Neural cell (in vitro differentiated cells): ENCODE measurements around the gene TRMT11. TPM values are rescaled to one million over a fixed set of nuclear protein-coding genes. Genes with fewer than 3 reads are reported as not detected.

Experiments used
- H2AFZ ChIP-seq: fragments of 200-600, 300-800 bp; sonication (generic), shearing (Covaris generic); 2 replicates; pipeline ENCODE4 v1.6.0; 2014; ENCODE audit warnings: low read depth, mild to moderate bottlenecking, antibody characterized with exemption, low read length, moderate library complexity
- H3F3A ChIP-seq: fragments of 200-600 bp; shearing (Covaris generic); 2 replicates; pipeline ENCODE4 v1.6.1; 2016; ENCODE audit warnings: mild to moderate bottlenecking, moderate library complexity, mixed read lengths, antibody characterized with exemption, low read length; ENCODE audit not compliant: insufficient read depth, poor library complexity, severe bottlenecking
- H3K27ac ChIP-seq: fragments of 200-600, 300-800 bp; sonication (generic), shearing (Covaris generic); 2 replicates; pipeline ENCODE4 v1.5.1; 2014; ENCODE audit warnings: mild to moderate bottlenecking, low read length, moderate library complexity
- H3K27me3 ChIP-seq: fragments of 300-800, 200-600 bp; sonication (generic), shearing (Covaris generic); 2 replicates; pipeline ENCODE4 v1.6.0; 2014; ENCODE audit warnings: mild to moderate bottlenecking, low read depth, low read length, moderate library complexity; ENCODE audit not compliant: insufficient read depth
- H3K36me3 ChIP-seq: fragments of 300-800, 200-600 bp; sonication (generic), shearing (Covaris generic); 2 replicates; pipeline ENCODE4 v1.5.1; 2014; ENCODE audit warnings: mild to moderate bottlenecking, antibody characterized with exemption, low read length, moderate library complexity; ENCODE audit not compliant: insufficient read depth
- H3K4me2 ChIP-seq: fragments of 300-800, 200-600 bp; sonication (generic), shearing (Covaris generic); 2 replicates; pipeline ENCODE4 v1.6.0; 2014; ENCODE audit warnings: mild to moderate bottlenecking, low read length
- H3K4me3 ChIP-seq: fragments of 300-800, 200-600 bp; sonication (generic), shearing (Covaris generic); 2 replicates; pipeline ENCODE4 v1.5.1; 2014; ENCODE audit warnings: mild to moderate bottlenecking, low read length, moderate library complexity
- H3K79me2 ChIP-seq: fragments of 200-600 bp; shearing (Covaris generic); replicated peaks from 2 replicates; pipeline ENCODE4 v1.6.0; 2014; ENCODE audit warnings: mild to moderate bottlenecking, low read length, moderate library complexity; ENCODE audit not compliant: insufficient read depth
- H3K9ac ChIP-seq: fragments of 300-800, 200-600 bp; sonication (generic), shearing (Covaris generic); 2 replicates; pipeline ENCODE4 v1.6.1; 2016; ENCODE audit warnings: mild to moderate bottlenecking, low read length, mixed read lengths
- H3K9me2 ChIP-seq: fragments of 200-600 bp; shearing (Covaris generic); 2 replicates; pipeline ENCODE4 v1.6.1; 2016; ENCODE audit warnings: mild to moderate bottlenecking, low read length, mixed read lengths; ENCODE audit not compliant: insufficient read depth
- H3K9me3 ChIP-seq: fragments of 200-600, 300-800 bp; sonication (generic), shearing (Covaris generic); 2 replicates; pipeline ENCODE4 v1.6.1; 2016; ENCODE audit warnings: mild to moderate bottlenecking, mixed run types, low read length, moderate library complexity, mixed read lengths
- H4K20me1 ChIP-seq: fragments of 200-600 bp; shearing (Covaris generic); 2 replicates; pipeline ENCODE4 v1.6.1; 2016; ENCODE audit warnings: mild to moderate bottlenecking, mixed run types; ENCODE audit not compliant: insufficient read depth
- EP300 ChIP-seq: fragments of 450-650 bp; conservative IDR thresholded peaks from 2 replicates; pipeline ENCODE4 v1.6.1; 2014; ENCODE audit warnings: antibody characterized with exemption, mild to moderate bottlenecking, moderate library complexity; ENCODE audit not compliant: poor library complexity, severe bottlenecking
- EZH2 ChIP-seq: fragments of 200-600, 300-800 bp; shearing (Covaris generic), sonication (generic); IDR thresholded peaks from 2 replicates; pipeline ENCODE4 v1.6.1; 2014; ENCODE audit warnings: antibody characterized with exemption, low read length, borderline replicate concordance, mild to moderate bottlenecking; ENCODE audit not compliant: insufficient read depth, poor library complexity, severe bottlenecking
- MXI1 ChIP-seq: fragments of 450-650 bp; conservative IDR thresholded peaks from 2 replicates; pipeline ENCODE4 v1.6.1; 2014; ENCODE audit warnings: antibody characterized with exemption, mild to moderate bottlenecking; ENCODE audit not compliant: poor library complexity, severe bottlenecking
- POLR2AphosphoS5 ChIP-seq: IDR thresholded peaks from 2 replicates; pipeline ENCODE4 v1.6.1; 2012
- RAD21 ChIP-seq: fragments of 450-650 bp; conservative IDR thresholded peaks from 2 replicates; pipeline ENCODE4 v1.6.1; 2014; ENCODE audit warnings: antibody characterized with exemption, mild to moderate bottlenecking, moderate library complexity
- SMC3 ChIP-seq: fragments of 450-650 bp; conservative IDR thresholded peaks from 2 replicates; pipeline ENCODE4 v1.6.1; 2014; ENCODE audit warnings: antibody characterized with exemption, mild to moderate bottlenecking, moderate library complexity; ENCODE audit not compliant: poor library complexity
- TAF1 ChIP-seq: IDR thresholded peaks from 2 replicates; pipeline ENCODE4 v1.6.1; 2012; ENCODE audit warnings: low read depth
- polyA plus RNA-seq: library from polyadenylated mRNA; depleted of rRNA; stranded (reverse); fragments of >200 nt; gene quantifications from 2 replicates; pipeline ENCODE4 v1.2.3, GENCODE V29; 2014
- TF ChIP-seq, protein P1 (sequence below): fragments of 450-650 bp; IDR thresholded peaks from 2 replicates; pipeline ENCODE4 v1.5.1; 2014; ENCODE audit warnings: antibody characterized with exemption, mild to moderate bottlenecking, moderate library complexity; ENCODE audit not compliant: poor library complexity, severe bottlenecking
- TF ChIP-seq, protein P2 (sequence below): IDR thresholded peaks from 2 replicates; pipeline ENCODE4 v1.6.1; 2012; ENCODE audit warnings: borderline replicate concordance

The TRMT11 gene
- polyA plus RNA-seq, 1 donor from 2014 or later = 37.6 TPM

DNA sequence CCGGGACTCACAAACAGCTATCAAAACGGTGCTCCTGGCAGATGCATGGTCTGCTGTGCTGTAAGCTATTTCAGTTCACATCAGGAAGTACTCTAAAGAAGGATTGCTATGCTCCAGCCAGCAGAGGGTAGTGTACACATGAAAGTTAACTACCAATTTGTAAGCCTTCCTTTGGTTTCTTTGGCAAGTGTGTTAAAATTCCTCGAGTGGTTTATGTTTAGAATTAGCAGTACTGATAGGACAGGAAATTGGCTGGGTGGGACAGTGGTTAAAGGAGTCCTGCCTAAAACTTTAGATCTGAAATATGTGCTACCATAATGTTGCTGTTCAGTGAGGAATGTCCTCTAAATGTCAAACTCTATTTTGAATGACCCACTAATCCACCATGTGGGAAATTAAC is 47.4 kb downstream of the TRMT11 start:
- TF ChIP-seq MXI1 (no peak), SMC3 (peak; percentile 81), EZH2 (no peak), RAD21 (peak; percentile 73)
- TF ChIP-seq, protein P1, sequence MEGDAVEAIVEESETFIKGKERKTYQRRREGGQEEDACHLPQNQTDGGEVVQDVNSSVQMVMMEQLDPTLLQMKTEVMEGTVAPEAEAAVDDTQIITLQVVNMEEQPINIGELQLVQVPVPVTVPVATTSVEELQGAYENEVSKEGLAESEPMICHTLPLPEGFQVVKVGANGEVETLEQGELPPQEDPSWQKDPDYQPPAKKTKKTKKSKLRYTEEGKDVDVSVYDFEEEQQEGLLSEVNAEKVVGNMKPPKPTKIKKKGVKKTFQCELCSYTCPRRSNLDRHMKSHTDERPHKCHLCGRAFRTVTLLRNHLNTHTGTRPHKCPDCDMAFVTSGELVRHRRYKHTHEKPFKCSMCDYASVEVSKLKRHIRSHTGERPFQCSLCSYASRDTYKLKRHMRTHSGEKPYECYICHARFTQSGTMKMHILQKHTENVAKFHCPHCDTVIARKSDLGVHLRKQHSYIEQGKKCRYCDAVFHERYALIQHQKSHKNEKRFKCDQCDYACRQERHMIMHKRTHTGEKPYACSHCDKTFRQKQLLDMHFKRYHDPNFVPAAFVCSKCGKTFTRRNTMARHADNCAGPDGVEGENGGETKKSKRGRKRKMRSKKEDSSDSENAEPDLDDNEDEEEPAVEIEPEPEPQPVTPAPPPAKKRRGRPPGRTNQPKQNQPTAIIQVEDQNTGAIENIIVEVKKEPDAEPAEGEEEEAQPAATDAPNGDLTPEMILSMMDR = peak; percentile 71
- no peak overlapping the region for H3K4me2 ChIP-seq
- no peak overlapping the region for H3K27ac ChIP-seq
- peaks cover 4% of the 10 kb centered on the region for H3K36me3 ChIP-seq
- no peak overlapping the region for H3K9ac ChIP-seq
- no peaks in the 10 kb centered on the region for H3K9me3 ChIP-seq
- no peaks in the 10 kb centered on the region for H4K20me1 ChIP-seq
- H3K4me3 ChIP-seq = no peak overlapping the region
- H3K9me2 ChIP-seq = no peaks in the 10 kb centered on the region
- H3F3A ChIP-seq = no peaks in the 10 kb centered on the region
- no peaks in the 10 kb centered on the region for H3K27me3 ChIP-seq
- no peaks in the 10 kb centered on the region for H3K79me2 ChIP-seq
- H2AFZ ChIP-seq = no peak overlapping the region

DNA sequence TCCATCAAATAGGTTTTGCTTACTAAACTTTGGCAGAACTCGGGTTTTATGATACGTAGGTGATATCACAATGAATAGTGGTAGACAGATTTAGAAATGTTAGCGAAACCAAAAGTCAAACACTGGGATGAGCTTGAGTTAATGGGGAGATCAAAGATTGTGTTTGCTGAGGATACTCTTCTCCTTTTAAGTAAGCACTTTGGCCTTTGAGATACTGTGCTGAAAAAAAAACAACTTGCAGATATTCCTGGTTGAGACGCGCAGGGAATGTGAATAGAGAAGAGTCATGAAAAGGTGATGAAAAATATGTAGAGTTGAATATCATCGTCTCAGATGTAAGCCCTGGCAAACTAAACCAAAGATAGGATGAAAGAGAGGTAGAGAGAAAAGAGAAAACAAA is 48.3 kb downstream of the TRMT11 start:
- H2AFZ ChIP-seq = no peak overlapping the region
- H3K27ac ChIP-seq = no peak overlapping the region
- H3K36me3 ChIP-seq = no peaks in the 10 kb centered on the region
- H3K27me3 ChIP-seq = no peaks in the 10 kb centered on the region
- H3F3A ChIP-seq = no peaks in the 10 kb centered on the region
- H3K9me2 ChIP-seq = no peaks in the 10 kb centered on the region
- no peak overlapping the region for H3K9ac ChIP-seq
- no peak for TF ChIP-seq EP300
- TF ChIP-seq POLR2AphosphoS5 = no peak
- TF ChIP-seq SMC3 = no peak
- no peak for TF ChIP-seq TAF1
- TF ChIP-seq, protein P1 = no peak
- no peak for TF ChIP-seq EZH2
- TF ChIP-seq MXI1 = no peak
- TF ChIP-seq RAD21 = no peak
- TF ChIP-seq, protein P2, sequence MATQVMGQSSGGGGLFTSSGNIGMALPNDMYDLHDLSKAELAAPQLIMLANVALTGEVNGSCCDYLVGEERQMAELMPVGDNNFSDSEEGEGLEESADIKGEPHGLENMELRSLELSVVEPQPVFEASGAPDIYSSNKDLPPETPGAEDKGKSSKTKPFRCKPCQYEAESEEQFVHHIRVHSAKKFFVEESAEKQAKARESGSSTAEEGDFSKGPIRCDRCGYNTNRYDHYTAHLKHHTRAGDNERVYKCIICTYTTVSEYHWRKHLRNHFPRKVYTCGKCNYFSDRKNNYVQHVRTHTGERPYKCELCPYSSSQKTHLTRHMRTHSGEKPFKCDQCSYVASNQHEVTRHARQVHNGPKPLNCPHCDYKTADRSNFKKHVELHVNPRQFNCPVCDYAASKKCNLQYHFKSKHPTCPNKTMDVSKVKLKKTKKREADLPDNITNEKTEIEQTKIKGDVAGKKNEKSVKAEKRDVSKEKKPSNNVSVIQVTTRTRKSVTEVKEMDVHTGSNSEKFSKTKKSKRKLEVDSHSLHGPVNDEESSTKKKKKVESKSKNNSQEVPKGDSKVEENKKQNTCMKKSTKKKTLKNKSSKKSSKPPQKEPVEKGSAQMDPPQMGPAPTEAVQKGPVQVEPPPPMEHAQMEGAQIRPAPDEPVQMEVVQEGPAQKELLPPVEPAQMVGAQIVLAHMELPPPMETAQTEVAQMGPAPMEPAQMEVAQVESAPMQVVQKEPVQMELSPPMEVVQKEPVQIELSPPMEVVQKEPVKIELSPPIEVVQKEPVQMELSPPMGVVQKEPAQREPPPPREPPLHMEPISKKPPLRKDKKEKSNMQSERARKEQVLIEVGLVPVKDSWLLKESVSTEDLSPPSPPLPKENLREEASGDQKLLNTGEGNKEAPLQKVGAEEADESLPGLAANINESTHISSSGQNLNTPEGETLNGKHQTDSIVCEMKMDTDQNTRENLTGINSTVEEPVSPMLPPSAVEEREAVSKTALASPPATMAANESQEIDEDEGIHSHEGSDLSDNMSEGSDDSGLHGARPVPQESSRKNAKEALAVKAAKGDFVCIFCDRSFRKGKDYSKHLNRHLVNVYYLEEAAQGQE = no peak
- no peak overlapping the region for H3K4me2 ChIP-seq
- H3K79me2 ChIP-seq = no peaks in the 10 kb centered on the region
- H3K4me3 ChIP-seq = no peak overlapping the region
- no peaks in the 10 kb centered on the region for H3K9me3 ChIP-seq
- no peaks in the 10 kb centered on the region for H4K20me1 ChIP-seq
